Fibroblast of villous mesenchyme (primary cell): ENCODE results near the gene ATP1B3. TPM values are rescaled to one million over a fixed set of nuclear protein-coding genes. Genes with fewer than 3 reads are reported as not detected.

Experiments
- DNase-seq: peaks from one replicate; pipeline ENCODE4 v3.0.0-alpha.2; 2010; ENCODE audit warnings: low read depth
- H3K4me3 ChIP-seq: 2 replicates; pipeline ENCODE4 v1.5.1; 2011; ENCODE audit warnings: low read depth, mild to moderate bottlenecking, low read length
- total RNA-seq: library from RNA; depleted of rRNA; stranded (reverse); fragments of >200 nt; gene quantifications from 2 replicates; pipeline ENCODE4 v1.2.3, GENCODE V29; 2012
- TF ChIP-seq, protein P1 (sequence below): IDR thresholded peaks from 2 replicates; pipeline ENCODE4 v1.5.1; 2012; ENCODE audit warnings: low read depth, mild to moderate bottlenecking, low read length; ENCODE audit not compliant: insufficient read depth

ATP1B3 gene
- total RNA-seq, 1 donor: 82.5 TPM

DNA sequence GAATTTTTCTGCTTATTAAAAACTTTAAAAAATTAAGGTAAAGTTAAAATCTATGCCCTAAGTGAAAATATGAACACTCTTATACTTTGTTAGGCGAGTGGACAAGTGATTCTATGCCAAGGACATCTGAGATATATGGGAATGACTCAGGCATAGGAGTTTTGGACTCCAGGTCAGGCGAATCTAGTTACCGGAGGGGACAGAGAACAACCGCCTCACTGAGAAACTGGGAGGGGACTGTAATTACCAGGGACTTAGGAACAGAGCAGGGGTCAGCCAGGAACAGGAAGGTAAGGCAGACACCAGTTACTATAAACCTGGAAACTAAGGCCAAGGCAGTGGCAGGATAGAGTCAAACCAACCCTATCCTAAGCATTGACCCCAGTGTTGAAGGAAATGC is 16.8 kb upstream of the ATP1B3 start:
- DNase-seq: no peak
- no peak overlapping the region for H3K4me3 ChIP-seq
- TF ChIP-seq, protein P1, sequence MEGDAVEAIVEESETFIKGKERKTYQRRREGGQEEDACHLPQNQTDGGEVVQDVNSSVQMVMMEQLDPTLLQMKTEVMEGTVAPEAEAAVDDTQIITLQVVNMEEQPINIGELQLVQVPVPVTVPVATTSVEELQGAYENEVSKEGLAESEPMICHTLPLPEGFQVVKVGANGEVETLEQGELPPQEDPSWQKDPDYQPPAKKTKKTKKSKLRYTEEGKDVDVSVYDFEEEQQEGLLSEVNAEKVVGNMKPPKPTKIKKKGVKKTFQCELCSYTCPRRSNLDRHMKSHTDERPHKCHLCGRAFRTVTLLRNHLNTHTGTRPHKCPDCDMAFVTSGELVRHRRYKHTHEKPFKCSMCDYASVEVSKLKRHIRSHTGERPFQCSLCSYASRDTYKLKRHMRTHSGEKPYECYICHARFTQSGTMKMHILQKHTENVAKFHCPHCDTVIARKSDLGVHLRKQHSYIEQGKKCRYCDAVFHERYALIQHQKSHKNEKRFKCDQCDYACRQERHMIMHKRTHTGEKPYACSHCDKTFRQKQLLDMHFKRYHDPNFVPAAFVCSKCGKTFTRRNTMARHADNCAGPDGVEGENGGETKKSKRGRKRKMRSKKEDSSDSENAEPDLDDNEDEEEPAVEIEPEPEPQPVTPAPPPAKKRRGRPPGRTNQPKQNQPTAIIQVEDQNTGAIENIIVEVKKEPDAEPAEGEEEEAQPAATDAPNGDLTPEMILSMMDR: no peak

DNA sequence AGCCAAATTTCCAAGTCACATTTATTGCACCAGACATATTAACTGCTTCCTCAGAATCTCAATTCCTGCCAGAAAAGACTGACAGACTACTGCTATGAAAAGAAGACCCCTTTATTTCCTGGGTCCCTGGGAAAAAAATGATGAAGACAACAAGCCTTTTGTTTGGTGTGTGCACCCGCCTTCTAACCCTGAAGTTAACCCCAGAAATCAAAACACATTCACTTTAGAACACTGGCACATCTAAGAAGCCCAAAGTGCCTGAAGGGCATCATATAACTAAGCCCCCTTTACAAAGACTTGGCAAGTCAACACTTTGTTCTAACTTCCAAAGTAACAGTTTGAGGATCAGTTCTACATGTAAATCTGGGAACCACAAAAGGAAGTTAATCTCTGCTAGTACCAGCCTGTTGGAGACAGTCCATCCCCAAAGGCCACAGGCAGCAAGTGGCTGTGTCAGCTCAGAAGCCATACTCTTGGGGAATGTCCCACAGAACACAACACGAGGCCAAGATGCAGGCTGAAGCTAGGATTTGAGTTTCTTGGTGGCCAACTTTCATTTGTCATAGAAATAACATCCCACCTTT is 16.3 kb upstream of the ATP1B3 start:
- no peak overlapping the region for H3K4me3 ChIP-seq
- TF ChIP-seq, protein P1: no peak

DNA sequence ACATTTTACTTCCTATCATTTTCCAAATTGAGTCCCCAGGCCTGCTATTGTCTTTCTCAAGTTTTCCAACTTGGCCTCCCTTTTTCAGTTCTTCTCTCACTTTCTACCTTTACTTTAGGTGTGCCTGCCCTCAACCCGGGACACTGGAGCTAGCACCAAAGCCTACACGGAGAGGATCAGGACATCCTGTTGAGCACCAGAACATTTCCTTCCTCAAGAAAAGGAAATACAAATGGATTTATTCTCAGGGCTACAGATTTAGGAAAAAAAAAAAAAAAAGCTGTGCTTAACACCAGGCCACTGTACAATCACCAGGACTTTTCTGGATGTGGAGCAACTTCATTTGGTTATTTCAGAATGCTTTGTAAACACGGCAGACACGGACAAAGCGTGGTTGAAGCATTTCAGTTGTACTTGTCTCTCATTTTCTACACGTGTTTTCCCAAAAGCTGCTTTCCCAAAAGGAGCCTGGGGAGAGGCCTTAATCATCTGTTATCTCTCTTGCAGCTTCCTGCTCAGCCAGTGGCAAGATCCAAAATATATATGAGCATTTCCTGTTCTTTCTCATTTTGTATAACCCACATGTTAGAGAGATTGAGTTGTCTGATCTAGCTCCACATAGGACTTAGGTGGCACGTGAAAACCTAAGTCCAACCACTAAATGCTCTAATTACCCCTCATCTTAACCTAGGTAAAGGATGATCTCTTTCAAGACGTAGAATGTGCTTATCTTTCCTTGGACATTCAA is 15.5 kb upstream of the ATP1B3 start:
- DNase-seq: peak; percentile 50
- TF ChIP-seq, protein P1: no peak
- H3K4me3 ChIP-seq: no peak overlapping the region

More for the DNA sequence above, 16.3 kb upstream of the ATP1B3 start:
- DNase-seq: no peak

DNA sequence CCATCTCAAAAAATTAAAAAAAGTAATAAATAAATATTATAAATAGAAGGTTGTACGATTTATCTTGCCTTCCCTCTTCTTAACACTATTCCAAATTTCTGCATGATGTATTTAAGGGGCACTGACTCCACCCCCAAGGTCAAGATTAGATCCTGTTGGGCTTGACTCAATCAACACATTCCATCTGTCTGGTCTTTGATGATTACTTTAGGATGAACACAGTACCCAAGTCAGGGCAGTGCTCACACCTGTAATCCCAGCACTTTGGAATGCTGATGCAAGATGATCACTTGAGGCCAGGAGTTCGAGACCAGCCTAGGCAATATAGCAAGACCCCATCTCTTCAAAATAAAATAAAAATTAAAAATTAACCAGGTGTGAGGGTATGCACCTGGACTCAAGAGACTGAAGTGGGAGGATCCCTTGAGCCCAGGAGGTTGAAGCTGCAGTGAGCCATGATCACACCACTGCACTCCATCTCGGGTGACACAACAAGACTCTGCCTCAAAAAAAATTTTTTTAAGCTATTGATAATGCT is 14.1 kb upstream of the ATP1B3 start:
- H3K4me3 ChIP-seq: no peak overlapping the region
- TF ChIP-seq, protein P1: no peak
- no peak for DNase-seq

DNA sequence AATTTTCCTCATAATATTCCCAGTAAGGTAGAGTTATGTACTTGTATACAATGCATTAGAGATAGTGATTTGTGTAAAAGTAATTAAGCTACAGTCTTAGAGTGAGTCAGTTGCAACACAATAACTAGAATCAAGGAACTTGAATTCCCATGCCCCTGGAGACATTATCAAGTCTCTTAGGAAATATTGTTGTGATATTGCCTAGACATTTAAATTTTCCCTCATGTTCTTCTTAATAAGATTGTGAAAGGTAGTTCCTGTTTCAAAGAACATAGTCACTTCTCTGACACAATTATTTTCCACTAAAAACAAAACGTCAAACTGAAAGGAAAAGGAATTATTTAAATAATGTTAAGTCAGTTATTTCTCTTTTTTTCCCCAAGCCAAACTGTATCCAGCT is 13.0 kb upstream of the ATP1B3 start:
- no peak overlapping the region for H3K4me3 ChIP-seq
- TF ChIP-seq, protein P1: no peak
- DNase-seq: no peak

DNA sequence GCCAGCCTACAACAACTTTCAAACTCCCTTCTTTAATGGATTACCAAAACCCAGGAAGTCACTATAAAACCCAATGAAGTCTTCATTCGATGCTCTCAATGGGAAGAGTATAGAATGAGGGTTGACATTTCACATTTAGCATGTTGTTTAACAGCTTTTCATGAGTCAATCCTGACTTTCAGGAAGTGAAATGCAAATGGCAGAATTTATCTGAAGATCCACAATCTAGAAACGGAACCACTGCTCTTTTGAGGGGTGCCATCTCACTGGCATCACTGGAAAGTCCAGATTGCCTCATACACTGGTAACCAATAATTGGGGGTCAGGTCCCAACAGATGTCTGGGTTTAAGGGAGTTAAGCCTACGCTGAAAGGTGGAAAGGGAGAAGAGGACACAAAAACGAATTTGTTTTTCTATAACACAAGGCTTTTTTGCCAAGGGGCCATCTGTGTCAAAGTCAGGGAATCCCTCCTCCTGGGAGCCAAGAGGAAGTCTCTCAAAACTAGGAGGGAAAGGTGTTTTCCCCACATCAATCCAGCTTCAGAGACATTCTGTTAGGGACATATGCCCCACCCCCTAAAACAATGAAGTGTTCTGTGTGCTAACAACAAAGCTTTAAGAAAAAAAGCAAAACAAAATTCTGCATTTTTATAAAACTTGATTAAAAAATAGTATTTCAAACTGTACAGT is 12.0 kb upstream of the ATP1B3 start:
- no peak for DNase-seq
- no peak overlapping the region for H3K4me3 ChIP-seq
- TF ChIP-seq, protein P1: no peak
